SK-N-MC (cell line): ENCODE data around the gene ERCC2.

ENCODE experiments used
- EZH2 ChIP-seq: fragments of 200-600 bp; sonication (generic); IDR thresholded peaks from one replicate; pipeline ENCODE4 v1.6.1; 2017; ENCODE audit warnings: antibody characterized with exemption
- POLR2AphosphoS5 ChIP-seq: IDR thresholded peaks from 2 replicates; pipeline ENCODE4 v1.6.1; 2012; ENCODE audit warnings: mild to moderate bottlenecking, low read depth, low read length, borderline replicate concordance

- no peak for TF ChIP-seq EZH2
- TF ChIP-seq POLR2AphosphoS5, result no peak
Observed at GRCh38 chr19:45355402-45355801, 15.0 kb downstream of the ERCC2 start.
